HG03520 (cell line): ENCODE results near the gene GPC5.
"Not testable (repeated sequence)": the region's sequence is repeated elsewhere in the genome, so short reads cannot be mapped to it uniquely, and the experiment has no call there.

Source experiments
- ATAC-seq: cut with Tn5 transposase; IDR thresholded peaks from one replicate; pipeline ENCODE4 v1.9.1; 2021; ENCODE audit warnings: mild to moderate bottlenecking, moderate library complexity; ENCODE audit not compliant: unreplicated experiment

The GPC5 gene

GRCh38 chr13:91647361-91647990, 249.1 kb downstream of the GPC5 start:
- no peak for ATAC-seq

GRCh38 chr13:91648012-91648411, 249.6 kb downstream of the GPC5 start:
- ATAC-seq = no peak

DNA sequence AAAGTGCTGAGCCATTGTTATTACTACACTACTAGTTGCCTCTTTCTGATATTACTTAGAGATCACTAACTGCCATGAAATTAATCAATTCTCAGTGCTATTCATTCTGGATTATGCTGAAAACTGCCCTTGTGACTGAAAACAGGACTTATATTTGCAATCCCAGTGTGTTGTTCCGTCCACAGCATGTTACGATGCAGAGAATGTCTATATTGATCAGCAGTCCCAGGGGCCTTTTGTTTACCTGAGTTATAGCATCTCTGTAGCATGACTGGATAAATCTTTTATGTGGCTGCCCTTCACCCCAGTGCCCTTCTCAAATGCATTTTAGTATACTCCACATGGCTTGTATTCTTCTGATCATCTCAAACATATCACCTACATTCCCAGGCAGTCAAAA, 251.0 kb downstream of the GPC5 start:
- no peak for ATAC-seq

DNA sequence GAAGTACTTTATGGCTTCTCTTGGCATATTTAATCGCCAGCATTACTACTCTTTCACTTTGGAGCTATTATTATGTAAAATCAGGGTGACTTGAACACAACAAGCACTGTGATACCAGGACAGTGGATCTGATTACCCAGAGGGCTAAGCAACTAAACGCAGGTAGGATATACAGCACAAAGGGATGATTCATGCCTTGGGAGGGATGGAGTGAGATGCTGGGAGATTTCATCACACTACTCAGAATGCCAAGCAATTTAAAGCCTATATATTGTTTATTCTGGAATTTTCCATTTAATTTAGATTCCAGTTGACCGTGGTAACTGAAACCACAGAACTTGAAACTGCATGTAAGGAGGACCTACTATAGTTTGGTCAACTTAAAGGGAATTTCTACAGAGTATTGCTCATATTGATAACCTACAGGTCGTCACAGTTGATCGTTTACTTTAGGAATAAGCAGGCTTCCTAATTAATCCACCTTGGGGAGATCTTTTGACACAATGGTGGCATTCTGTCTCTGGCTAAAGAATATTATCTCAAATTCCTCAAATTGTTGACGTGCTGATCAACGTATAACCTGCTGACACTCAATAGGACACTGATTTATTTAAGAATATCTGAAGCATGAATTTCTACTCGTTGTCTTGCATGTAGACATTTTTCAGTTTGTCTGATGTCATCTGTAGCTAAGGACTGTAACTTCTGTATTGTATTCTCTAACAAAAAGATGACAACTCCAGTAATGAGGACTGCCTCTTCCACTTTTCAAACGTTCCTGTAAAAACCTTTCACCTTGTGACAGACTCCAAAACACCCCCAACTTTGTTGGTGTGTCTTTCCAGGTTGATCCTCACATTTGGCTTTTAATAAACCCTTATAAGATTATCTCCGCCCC, 254.2 kb downstream of the GPC5 start:
- no peak for ATAC-seq

DNA sequence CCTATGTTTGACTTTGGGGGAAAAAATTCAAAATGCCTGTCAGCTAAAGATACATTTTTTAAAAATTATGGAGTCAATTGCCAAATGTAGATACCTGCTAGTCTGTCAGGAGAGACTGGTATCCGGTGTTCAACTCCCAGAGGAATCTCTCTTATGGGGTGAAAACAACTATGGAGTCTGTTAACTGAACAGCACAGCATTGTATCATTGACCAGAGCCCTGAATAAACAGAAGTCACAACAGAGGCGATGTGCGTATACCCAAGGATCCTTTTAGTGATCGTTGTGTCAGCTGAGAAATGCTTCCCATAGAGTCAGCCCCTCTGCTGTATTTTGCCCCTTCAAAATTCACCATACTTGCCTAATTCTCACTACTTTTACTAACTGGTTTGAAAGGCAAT, 257.3 kb downstream of the GPC5 start:
- no peak for ATAC-seq

DNA sequence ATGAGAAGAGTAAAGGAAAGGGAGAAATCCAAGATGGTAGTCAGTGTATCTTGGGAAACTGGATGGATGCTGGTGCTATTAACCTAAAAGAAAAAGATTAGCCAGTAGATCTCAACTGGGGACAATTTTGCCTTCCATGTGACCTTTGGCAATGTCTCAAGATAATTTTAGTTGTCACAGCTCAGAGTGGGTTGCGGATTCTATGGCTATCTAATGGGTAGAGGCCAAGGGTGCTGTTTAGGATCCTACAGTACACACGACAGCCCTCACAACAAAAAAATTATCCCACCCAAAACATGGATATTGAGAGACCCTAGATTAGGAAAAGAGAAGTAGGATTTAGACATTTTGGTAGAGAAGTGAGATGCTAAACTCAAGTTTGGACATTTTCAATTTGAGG, 258.9 kb downstream of the GPC5 start:
- no peak for ATAC-seq

- ATAC-seq = no peak
These were observed 261.0 kb downstream of the GPC5 start for GRCh38 chr13:91659256-91660075.

GRCh38 chr13:91660076-91660415, 261.6 kb downstream of the GPC5 start:
- no peak for ATAC-seq

DNA sequence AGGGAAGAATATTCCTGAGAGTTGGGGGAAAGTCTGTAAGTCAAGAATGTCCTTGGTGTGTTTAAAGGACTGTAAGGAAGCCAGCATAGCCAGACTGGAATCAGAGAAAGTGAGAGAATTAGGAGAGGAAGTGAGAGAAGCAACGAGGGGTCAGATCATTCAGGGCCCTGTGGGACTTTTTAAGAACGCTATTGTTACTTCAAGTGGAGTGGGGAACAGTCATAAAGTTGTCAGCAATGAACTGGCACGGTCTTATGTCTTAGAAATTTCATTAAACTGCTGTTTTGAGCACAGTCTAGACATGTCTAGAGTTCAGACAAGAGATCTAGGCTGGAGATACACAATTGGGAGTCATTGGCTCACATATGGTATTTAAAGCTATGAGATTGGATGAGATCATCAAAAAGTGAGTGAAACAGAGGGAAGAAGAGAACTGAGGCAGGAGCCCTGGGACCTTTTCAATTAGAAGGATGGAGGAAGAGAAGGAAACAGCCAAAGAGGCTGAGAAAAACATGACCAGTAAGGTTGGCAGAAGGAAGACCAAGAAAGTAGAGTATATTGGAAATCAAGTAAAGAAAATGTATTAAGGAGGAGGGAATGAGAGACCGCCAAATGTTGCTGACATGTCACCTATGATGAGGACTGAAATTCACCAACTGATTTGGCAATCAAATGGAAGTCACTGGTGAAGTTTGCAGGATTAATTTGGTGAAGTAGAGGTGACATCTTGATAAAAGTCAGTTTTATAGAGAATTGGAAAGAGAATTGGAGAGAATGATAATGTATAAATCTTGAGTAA, 263.5 kb downstream of the GPC5 start:
- ATAC-seq = no peak

GRCh38 chr13:91664039-91664438, 265.6 kb downstream of the GPC5 start:
- ATAC-seq = no peak

- ATAC-seq = no peak
These were observed 269.1 kb downstream of the GPC5 start for GRCh38 chr13:91667486-91667885.

DNA sequence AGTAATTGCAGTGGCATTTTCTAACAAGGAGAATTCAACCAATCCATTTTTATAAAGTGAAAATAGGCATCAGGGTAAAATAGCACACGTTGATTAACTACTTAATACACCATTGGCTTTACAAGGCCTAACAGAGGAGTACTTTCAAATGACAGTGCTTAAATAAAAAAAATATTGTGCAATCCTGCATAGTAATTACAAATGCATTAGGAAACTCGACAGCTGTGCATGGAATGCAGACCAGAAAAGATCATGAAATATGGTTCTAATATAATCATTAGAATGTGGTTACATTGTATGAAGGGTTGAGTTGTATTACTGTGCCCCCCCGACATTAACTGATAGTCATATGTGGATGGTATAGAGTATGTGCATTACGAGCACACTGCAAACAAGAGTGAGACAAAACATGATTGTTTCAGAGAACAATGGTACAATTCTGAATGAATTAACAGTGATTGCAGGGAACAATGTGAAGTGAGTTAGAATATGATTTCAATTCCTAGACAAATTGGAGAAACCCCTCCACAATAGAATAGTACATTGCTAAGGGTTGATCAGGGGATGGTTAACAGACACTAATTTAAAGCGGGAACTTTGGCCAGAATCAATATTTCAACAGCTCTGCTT, 270.6 kb downstream of the GPC5 start:
- ATAC-seq = no peak

GRCh38 chr13:91674347-91674746, 275.9 kb downstream of the GPC5 start:
- ATAC-seq = not testable (repeated sequence)

DNA sequence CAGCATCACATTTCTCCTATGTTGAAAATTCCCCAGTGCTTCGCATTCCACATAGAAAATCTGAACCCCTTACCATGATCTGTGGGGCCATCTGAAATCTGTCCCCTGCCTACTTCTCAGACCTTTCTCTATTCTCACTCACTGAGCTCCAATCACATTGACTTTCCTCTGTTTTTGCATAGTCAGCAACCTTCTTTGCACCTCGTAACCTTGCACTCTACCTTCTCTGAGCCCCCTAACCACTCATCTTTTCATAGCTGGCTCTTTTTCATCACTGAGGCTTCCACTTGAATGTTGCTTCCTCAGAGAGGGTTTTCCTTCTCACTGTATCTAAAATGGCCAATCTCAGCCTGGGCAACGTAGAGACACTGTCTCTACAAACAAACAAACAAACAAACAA, 286.3 kb downstream of the GPC5 start:
- no peak for ATAC-seq

DNA sequence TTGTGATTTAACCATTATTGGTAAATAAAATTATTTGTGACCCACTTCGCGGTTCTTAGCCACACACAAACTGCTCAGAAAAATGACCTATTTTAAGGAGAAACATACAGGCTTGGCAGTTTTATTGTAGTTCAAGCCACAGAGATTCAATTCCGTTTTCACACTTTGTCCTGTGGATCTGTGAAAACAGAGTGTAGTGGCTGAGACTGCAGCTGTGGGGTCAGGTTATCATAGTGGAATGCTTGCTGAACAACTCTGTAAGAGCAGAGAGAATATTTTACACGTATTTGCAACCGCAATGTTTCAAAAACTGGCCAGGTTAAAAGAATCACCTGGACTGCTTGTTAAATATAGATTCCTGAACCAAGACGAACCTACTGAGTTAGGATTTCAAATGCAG, 292.5 kb downstream of the GPC5 start:
- ATAC-seq = no peak

DNA sequence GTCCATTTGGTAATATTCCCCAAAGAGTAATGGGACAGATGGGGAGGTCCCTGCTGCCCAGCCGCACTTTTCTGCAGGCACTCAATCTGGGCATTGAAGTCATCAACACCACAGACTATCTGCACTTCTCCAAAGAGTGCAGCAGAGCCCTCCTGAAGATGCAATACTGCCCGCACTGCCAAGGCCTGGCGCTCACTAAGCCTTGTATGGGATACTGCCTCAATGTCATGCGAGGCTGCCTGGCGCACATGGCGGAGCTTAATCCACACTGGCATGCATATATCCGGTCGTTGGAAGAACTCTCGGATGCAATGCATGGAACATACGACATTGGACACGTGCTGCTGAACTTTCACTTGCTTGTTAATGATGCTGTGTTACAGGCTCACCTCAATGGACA, 295.0 kb downstream of the GPC5 start:
- no peak for ATAC-seq

DNA sequence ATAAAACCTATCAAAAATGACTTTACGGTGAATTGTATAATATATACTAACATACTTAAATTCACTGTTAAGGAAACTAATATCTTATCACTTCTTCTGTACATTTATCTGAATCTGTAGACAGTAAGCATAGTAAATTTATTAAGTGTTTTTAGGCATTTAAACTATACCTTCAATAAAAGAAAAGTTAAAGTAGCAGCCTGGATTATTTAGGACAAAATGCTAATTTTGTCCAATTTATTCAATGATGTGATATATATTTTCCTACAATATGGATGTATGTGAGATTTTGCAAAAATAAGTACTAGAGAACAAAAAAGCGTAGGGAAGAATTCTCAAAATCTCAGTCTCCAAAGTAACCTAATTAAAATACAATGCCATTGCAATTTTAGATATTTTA, 299.9 kb downstream of the GPC5 start:
- ATAC-seq = no peak

- no peak for ATAC-seq
These were observed 300.3 kb downstream of the GPC5 start for GRCh38 chr13:91698767-91699166.

DNA sequence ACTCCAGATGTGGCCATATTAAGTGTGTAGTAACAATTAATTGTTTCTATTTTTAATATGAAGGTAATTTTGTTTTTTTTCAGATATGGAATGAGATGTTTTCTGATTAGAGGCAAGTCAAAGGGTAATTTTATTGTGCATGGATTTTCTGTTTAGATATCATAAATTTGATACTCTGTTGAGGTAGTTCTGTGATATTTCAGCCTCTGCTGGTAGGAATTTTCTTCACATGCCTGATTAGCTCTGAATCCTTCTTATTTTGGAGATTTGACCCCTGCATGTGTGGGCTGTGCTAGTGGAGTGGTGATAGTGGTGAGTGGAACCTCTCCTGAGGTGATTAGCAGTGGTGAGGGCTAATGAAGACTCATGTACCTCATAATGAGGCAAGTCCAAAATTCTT, 301.4 kb downstream of the GPC5 start:
- ATAC-seq = no peak

DNA sequence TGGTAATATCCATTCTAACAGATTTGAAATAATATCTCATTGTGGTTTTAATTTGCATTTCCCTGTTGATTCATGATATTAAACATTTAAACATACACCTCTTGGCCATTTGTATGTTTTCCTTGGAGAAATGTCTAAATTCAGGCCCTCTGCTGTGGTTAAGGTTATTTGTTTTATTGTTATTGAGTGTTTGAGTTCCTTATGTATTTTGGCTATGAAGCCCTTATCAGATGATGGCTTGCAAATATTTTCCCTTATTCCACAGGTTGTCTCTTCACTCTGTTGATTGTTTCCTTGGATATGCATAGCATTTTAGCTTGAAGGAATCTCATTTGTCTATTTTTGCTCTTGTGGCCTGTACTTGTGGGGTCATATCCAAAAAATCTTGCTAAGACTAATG, 303.6 kb downstream of the GPC5 start:
- ATAC-seq = no peak
